ENCODE measurements around the gene CDR2.

Gene CDR2

GRCh38 chr16:22329199-22329695 is 45.2 kb downstream of the CDR2 start:
- DNase-seq, result no peak
- in situ Hi-C loops (cut with MboI; ENCODE audit: low pct_unique_long_range_greater_than_20kb, low sequenced_read_pairs), result no loop called here

DNA sequence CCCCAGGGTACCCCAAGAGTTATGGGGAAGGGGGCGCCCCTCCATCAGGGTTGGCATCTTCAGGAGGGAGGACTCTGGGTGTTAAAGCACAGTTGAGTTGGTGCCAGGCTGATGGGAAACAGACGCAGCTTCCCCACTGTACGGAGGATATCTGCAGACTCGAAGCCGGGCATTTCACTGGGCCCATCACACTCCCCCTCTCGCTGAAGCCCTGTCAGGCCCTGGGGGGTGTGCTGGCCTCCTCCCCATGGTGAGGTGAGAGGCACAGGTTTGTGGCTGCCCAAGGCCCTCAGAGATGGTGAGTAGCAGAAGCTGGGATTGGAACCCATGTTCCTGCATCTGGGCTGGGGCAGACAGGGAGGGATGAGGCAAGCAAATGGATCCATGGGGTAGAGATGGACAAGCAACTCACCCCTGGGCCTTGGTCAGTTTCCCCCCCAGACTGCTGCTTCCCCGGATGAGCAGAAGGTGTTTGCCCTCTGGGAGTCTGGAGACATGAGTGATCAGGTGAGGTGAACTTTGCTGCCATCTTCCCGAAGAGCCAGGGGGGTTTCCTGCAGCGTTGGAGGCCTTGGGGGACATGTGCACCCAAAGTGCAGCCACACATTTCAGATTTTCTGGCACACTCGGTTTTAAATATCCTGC is 46.2 kb downstream of the CDR2 start:
- DNase-seq, result no peak

GRCh38 chr16:22327446-22327775 is 47.0 kb downstream of the CDR2 start:
- in situ Hi-C loops (cut with MboI; ENCODE audit: low pct_unique_long_range_greater_than_20kb, low sequenced_read_pairs), result no loop called here
- no peak for DNase-seq

More for the DNA sequence above, 46.2 kb downstream of the CDR2 start:
- in situ Hi-C loops (cut with MboI; ENCODE audit: low pct_unique_long_range_greater_than_20kb, low sequenced_read_pairs), result no loop called here

DNA sequence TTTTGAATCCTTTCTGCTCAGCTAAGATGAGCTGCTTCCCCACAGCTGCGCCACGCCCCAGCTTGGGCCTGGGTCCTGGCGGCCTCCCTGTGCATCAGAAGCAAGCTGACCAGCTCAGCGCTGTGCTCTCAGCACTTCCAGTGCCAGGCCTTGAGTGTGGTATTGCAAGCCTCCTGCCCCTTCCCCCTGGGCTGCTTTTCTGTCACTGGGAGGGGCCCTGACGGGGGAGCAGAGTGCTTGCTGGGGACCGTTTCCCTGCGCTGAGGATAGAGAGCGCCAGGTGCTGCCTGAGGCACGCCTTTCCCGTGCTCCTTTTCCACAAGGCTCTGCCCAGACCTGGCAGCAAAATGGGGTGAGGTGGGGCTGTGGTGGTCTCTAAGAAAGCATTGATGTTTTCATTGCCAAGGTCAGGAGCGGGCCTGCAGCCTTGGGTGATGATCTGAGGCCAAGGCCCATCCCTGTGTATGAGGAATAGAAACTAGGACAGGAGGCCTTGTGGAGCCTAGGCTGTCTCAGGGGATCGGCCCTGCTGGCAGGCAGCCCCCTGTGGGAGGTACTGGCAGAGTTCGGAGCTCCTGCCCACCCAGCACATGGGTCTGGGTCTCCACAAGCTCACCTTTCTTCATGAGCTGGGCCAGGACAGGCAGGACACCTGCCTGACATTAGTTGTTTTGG is 47.5 kb downstream of the CDR2 start:
- no peak for DNase-seq
- in situ Hi-C loops (cut with MboI; ENCODE audit: low pct_unique_long_range_greater_than_20kb, low sequenced_read_pairs), result no loop called here

DNA sequence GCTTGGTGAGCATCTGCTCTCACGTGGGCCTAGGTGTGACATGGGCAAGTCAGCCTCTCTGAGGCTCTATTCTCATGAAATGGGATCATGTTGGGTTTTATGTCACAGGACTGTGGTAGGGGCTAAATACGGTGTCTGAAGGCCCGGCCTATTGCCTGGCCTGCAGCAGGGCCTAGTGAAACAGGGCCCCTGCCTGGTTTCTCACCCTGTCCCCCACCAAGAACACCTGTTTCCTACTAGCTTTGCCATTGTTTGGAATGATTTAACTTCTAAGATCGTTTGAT is 48.1 kb downstream of the CDR2 start:
- DNase-seq, result no peak
- in situ Hi-C loops (cut with MboI; ENCODE audit: low pct_unique_long_range_greater_than_20kb, low sequenced_read_pairs), result no loop called here

DNA sequence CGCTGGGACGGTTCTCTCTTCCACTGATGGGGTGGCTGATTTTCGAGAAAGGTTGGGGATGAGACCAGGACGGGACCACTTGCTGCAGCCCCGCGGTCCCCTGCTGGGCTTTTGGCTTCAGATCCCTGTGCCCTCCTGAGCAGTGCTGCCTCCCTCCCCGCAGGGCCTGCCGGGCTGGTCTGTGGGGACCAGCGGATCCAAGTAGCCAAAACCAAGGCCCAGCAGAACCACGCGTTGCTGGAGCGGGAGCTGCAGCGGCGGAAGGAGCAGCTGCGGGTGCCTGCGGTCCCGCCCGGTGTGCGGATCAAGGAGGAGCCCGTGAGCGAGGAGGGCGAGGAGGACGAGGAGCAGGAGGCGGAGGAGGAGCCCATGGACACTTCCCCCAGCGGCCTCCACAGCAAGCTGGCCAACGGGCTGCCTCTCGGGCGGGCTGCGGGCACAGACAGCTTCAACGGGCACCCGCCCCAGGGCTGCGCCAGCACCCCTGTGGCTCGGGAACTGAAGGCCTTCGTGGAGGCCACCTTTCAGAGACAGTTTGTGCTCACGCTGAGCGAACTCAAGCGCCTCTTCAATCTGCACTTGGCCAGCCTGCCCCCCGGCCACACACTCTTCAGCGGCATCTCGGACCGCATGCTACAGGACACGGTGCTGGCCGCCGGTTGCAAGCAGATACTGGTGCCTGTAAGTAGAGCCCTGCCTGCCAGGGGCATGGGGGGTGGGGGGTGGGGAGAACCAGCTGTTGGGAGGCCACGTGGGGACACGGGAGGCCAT is 48.6 kb downstream of the CDR2 start:
- in situ Hi-C loops (cut with MboI; ENCODE audit: low pct_unique_long_range_greater_than_20kb, low sequenced_read_pairs), result no loop called here
- no peak for DNase-seq

DNA sequence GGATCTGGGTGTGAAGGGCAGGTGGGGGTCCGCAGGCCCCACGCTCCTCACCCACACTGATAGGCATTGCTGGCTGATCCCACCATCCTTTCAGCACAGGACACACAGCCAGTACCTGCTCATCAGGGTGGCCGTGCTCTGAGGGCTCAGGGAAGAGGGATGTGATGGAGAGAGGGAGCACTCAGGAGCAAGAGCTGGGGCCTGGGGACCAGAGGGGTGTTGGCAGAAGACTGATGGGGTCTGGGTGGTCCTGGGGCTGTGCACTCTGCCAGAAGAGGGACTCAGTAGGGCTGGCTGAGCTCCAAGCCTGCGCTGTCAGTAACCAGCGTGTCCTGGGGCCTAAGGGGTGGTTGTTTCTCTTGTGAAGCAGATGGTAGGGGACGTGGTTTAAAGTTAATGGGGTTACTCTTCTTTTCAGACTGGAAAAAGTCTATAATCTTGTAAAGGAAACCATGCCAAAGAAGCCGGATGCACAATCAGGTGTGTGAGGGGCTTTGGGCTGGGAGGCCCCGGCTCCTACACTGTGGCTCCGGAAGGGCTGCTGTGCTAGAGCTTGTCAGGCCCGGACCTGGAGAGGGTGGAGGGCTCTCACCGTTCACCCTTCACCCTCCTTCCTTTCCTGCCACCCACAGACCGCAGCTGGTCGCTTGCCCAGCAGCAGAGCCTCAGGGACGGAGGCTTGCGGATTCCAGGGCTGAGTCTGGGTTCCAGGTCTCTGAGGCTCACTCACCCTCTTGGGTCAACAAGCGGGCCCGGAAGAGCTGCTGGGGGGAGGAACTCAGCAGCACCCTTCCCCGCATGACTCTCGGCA is 49.4 kb downstream of the CDR2 start:
- in situ Hi-C loops (cut with MboI; ENCODE audit: low pct_unique_long_range_greater_than_20kb, low sequenced_read_pairs), result no loop called here
- no peak for DNase-seq

DNA sequence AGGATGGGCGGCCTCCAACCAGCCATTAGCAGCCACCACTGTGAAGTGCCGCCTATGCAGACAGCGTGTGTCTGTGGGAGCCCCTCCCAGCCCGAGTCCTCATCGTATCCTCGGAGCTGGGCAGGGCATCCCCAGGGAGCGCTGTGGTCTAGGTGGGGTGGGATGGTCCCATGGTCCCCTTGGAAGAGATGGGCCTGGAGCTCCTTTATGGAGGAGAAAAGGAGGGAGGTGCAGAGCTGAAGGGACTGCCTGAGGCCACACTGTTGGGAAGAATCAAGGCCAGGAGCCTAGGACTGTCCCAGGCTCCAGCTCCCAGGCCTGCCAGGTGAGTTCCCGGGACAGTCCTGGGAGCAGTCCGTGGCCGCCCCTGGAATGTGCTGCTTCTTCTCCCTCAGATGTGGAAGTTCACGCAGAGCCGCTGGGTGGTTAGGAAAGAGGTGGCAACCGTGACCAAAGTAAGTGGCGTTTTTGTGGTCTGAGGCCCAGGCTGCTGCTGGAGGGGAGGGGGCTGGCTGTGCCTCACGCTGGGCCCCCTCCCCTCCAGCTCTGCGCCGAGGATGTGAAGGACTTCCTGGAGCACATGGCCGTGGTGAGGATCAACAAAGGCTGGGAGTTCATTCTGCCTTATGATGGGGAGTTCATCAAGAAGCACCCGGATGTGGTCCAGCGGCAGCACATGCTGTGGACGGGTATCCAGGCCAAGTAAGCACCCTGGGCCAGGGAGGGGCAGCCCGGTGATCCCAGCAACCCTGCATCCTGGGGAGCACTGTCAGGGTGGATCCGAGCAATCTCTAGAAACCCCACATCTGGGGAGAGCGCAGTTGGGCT is 50.2 kb downstream of the CDR2 start:
- in situ Hi-C loops (cut with MboI; ENCODE audit: low pct_unique_long_range_greater_than_20kb, low sequenced_read_pairs), result no loop called here
- DNase-seq, result no peak

DNA sequence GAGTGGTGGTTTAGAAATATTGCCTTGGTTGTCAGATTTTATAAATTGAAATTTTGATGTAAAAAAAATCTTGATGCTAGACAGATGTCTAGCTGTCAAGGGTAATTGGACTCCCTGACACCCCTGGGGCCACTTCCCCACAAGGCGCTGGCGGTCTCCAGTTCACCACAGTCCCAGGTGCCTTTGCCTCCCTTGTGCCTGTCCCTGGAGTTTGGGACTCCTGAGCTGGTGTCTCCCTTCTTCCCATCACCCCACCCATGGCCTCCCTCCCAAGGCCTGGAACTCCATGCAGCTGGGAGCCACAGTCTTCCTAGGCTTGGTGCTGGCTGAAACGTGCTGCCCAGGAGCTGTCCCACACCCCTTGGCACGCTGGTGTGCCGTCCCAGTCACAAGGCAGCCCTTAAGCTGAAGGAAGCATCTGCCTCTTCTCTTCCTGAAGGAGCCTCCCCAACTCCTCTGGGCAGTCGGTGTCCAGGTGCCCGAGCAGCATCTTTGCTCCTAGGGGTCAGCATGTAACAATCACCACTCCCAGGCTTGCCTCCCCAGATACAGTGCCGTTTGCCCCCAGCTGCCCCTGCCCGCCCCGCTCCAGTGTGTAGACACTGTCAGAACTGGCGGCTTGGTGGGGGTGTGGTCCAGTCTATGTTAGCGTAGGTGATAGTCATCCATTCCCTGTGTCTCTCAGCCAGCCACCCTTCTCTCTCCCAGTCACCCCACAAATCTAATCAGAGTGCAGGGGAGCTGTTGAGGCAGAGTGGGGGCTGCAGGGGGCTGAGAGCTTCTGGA is 51.1 kb downstream of the CDR2 start:
- no peak for DNase-seq
- in situ Hi-C loops (cut with MboI; ENCODE audit: low pct_unique_long_range_greater_than_20kb, low sequenced_read_pairs), result no loop called here

DNA sequence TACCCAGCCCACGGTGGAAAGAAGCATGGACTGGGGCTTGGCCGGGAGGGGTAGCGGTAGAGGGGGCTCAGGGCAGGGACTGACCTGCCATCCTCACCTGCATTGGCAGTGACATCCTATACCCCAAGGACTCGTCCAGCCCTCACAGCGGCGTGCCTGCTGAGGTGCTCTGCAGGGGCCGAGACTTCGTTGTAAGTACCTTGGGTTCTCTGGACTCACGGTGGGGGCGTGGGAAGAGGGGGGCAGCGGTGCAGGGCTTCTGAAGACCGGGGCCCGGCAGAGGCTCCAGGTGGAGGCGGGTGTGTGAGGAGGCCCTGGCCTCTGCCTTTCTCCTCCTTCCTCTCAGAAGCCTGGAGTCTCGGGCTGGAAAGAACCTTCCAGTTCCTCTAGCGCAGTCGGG is 51.7 kb downstream of the CDR2 start:
- in situ Hi-C loops (cut with MboI; ENCODE audit: low pct_unique_long_range_greater_than_20kb, low sequenced_read_pairs), result no loop called here
- no peak for DNase-seq

DNA sequence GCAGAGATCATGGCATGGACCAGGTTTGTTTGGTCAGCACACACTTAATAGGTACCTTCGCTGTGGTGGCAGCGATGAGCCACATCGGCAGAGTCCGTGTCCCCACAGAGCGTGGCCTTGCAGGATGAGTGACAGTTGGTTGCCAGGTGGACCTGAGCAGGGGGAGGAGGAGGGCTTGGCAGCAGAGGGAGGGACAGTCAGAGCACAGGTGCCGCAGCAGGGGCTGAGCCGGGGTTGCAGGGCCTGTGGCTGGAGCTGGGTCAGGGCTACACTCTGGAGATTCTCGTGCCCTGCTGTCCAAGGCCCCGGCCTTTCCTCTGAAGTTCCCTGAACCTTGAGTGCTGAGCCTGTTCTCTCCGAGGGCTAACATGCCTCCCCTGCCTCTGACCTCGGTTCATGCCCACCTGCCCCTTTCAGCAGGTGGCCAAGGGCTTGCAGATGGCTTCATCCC is 52.4 kb downstream of the CDR2 start:
- no peak for DNase-seq
- in situ Hi-C loops (cut with MboI; ENCODE audit: low pct_unique_long_range_greater_than_20kb, low sequenced_read_pairs), result no loop called here

DNA sequence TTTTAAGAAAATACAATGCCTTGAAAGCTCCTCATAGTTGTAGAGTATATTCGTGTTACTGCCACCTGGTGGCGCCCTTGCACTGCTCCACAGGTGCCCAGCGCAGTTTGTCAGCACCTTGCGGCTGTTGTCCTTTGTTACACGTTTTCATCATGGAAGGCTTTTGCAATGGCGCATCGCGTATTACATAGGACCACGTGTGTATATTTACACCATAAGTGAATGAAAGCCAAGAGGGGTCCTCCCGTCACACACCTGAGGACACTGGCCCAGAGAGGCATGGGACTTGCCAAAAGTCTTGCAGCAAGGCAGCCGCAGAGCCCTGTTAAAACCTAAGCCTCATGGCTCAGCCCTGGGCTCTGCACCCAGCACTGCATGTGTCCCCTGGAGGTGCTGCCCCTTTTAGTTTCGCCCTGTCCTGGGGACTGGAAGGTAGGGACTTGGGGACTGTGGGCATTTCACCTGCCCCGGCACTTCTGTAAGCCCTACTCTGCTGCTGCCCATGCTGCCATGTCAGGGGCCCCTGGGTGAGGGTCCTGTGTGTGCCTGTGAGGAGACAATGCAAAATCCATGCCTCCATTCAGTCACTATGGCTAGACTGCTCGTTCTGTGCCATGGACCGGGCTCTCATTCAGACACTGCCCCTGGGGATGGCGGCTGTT is 52.9 kb downstream of the CDR2 start:
- DNase-seq, result peak; percentile 58
- in situ Hi-C loops (cut with MboI; ENCODE audit: low pct_unique_long_range_greater_than_20kb, low sequenced_read_pairs), result no loop called here

DNA sequence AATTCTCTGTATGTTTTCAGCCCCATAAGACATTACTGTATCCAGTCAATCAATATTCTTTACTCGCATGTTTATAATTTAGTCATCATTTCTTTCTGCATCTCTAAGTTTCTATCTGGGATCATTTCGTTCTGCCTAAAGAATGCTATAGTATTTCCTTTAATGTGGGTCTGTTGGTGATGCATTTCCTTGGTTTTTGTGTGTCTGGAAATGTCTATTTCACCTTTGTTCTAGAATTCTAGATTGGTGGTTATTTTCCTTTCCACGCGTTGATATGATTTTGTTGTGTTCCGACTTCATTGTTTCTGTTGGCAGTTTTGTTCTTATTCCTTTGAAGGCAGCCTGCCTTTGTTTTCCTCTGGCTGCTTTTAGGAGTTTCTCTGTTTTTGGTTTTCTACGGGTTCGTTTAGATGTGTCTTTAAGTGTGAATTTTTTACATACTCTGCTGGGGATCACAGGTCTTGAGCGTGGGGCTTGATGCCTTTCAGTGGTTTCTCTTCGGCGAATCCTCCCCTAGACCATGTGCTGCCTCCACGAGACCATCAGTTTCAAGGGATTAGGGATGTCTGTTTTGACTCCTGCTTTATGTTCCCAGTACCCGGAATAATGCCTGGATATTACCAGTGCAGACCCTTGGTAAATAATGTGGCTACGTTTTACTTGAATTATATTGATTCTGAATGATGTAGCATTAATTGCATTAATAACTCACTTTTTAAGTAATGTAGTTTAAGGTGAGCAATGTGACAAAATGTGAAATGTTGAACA is 53.7 kb downstream of the CDR2 start:
- no peak for DNase-seq
- in situ Hi-C loops (cut with MboI; ENCODE audit: low pct_unique_long_range_greater_than_20kb, low sequenced_read_pairs), result no loop called here

DNA sequence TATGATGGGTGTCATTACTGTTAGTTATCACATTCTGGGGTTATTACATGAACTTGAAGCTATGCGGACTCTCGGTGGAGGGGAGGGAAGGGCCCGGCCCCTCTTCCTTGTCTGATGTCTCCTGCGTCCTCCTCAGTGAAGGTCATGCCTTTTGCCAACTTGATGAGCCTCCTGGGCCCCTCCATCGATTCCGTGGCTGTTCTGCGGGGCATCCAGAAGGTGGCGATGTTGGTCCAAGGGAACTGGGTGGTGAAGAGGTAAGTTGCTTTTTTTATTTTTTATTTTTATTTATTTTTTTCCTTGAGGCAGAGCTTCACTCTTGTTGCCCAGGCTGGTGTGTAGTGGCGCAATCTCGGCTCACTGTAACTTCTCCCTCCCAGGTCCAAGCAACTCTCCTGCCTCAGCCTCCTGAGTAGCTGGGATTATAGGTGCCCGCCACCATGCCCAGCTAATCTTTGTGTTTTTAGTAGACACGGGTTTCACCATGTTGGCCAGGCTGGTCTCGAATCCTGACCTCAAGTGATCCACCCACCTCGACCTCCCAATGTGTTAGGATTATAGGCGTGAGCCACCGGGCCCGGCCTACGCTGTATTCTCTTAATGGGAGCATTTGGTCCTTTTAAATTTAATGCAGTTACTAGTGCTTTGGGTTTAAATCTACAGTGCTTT is 55.6 kb downstream of the CDR2 start:
- peak; percentile 71 for DNase-seq
- in situ Hi-C loops (cut with MboI; ENCODE audit: low pct_unique_long_range_greater_than_20kb, low sequenced_read_pairs), result no loop called here

- in situ Hi-C loops (cut with MboI; ENCODE audit: low pct_unique_long_range_greater_than_20kb, low sequenced_read_pairs), result no loop called here
These were observed 56.8 kb downstream of the CDR2 start for GRCh38 chr16:22317625-22318024.

GRCh38 chr16:22317001-22317530 is 57.4 kb downstream of the CDR2 start:
- DNase-seq, result no peak
- in situ Hi-C loops (cut with MboI; ENCODE audit: low pct_unique_long_range_greater_than_20kb, low sequenced_read_pairs), result no loop called here

More at GRCh38 chr16:22317625-22318024, 56.8 kb downstream of the CDR2 start:
- DNase-seq, result no peak
